Dermis blood vessel endothelial cell (primary cell): ENCODE measurements around the gene TGFBR3. TPM values are rescaled to one million over a fixed set of nuclear protein-coding genes. Genes with fewer than 3 reads are reported as not detected.
A peak's percentile ranks its signal among the peaks of the same experiment; 100 is the strongest.

ENCODE experiments used
- DNase-seq: peaks from one replicate; pipeline ENCODE4 v3.0.0; 2010
- total RNA-seq: library from RNA; depleted of rRNA; stranded (reverse); fragments of >200 nt; gene quantifications from 2 replicates; pipeline ENCODE4 v1.2.3, GENCODE V29; 2014

TGFBR3 gene
- total RNA-seq, 1 donor from 2014 or later: 33.2 TPM

DNA sequence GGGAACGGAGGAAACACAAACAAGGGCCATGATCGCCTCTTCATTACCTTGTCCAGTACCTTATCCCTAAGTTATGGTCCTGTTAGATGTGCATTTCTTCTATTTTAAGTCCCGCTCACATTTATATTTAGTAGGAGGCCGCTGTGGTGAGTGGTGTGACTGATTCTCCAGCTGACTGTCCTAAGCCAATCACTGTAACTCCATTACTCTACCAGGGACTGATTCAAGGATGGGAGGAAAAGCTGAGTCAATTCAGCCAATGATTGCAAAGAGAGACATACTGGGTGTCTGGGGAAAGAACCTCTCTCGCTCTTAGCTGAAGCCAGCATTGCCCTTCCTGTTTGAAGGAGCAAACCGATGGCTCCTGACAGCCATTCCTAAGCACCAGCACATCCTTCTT is 59.7 kb downstream of the TGFBR3 start:
- DNase-seq: no peak

- no peak for DNase-seq
Measured at GRCh38 chr1:91821126-91821868, 64.7 kb downstream of the TGFBR3 start.

DNA sequence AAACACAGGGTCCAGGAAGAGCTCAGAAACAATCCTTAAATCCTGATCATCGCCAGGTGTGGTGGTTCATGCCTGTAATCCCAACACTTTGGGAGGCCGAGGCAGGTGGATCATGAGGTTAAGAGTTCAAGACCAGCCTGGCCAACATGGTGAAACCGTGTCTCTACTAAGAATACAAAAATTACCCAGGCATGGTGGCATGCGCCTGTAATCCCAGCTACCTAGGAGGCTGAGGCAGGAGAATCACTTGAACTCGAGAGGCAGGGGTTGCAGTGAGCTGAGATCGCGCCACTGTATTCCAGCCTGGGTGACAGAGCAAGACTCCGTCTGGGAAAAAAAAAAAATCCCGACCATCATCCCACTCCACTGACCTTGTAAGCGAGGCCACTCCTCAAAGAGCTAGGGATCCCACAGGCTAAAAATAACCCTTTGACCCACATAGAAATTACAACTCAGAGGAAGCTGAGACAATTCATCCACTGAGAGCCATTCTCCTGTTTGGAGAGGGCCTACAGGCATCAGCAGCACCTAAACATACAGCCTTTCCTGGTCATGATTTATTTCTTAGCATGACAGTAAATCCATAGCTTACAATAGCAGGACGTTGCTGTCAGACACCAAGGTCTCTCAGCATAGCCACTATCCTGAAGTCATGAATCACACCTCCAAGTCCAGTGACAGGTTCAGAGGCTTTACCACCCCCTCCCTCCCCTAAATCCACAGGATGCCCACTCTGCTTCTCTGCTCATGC is 66.7 kb downstream of the TGFBR3 start:
- peak; percentile 30 for DNase-seq

GRCh38 chr1:91818713-91818975 is 67.3 kb downstream of the TGFBR3 start:
- no peak for DNase-seq

DNA sequence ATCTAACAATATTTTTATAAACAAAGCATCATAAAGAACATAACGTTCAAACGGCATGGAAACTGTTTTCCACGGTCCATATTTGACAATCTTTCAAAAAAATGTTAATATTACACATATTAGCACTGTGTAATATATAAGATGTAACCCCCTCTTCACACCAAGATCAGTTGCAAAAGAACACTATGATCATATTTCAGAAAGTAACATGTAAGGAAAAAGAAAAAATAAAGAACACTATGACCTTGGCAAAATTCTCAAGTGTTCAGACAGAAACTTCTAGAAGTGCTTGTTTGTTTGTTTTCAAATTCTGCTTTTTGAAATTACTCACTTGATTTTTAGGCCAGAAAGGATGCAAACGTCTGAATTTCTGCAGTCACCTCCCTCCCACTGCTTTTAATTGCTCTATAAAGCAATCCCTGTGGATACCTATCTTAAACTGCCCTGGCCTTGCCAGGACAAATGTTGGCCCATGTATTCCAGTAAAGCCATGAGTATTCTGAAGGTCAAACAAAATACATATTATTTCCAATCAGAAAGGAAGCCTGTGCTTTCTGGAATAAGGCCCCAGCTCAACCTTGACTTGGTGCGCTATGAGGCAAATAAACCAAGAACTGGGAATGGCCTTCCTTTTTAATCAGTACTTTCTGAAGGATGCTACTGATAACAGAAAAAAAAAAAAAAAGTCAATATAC is 68.6 kb downstream of the TGFBR3 start:
- no peak for DNase-seq

GRCh38 chr1:91816031-91816430 is 69.9 kb downstream of the TGFBR3 start:
- DNase-seq: no peak

DNA sequence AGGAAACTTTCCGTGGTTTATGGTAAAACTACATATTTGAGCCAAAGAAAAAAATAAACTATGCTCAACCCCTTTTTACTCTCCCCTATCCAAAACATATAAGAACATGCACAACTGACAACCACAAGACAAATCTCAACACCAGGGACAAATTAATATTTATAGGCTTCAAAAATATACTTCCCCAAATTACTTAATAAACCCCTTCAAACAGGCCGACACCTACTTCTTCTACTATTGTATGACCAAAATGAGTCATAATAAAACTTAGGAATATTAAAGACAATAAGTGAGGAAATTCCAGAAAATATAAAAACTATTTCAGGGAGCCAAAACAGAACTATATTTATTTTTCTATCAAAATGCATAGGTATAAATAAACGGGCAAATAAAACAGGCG is 71.5 kb downstream of the TGFBR3 start:
- peak; percentile 56 for DNase-seq

- DNase-seq: peak; percentile 26
Measured at GRCh38 chr1:91813813-91814212, 72.1 kb downstream of the TGFBR3 start.

DNA sequence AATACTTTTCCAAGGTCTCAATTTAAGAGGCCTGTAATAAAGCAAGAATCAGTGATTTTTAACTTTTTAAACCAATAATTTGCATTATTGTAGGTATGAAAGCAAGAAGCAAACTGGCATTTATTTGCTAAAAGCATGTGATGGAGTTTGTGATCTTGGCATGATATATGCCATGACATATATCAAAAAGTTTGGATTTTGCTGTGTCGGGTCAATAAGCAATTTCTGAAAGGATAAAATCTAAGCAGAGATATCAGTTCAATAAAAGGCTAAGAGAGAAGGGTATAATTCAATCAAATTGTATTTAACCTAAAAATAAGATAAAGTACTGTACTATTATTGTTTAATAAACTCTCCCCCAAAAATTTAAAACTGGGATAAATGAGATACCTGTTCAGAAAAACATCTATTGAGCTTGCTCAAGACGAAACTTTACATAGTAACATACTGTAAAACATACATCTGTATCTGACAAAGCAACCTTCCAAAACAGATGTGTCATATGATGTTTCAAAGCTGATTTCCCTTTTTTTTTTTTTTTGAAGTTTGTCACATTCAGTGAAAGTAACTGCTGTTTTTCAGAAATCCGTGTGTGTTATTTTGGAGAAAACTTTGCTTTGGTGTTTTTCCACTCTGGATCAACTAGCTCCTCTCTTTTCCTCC is 74.5 kb downstream of the TGFBR3 start:
- no peak for DNase-seq

DNA sequence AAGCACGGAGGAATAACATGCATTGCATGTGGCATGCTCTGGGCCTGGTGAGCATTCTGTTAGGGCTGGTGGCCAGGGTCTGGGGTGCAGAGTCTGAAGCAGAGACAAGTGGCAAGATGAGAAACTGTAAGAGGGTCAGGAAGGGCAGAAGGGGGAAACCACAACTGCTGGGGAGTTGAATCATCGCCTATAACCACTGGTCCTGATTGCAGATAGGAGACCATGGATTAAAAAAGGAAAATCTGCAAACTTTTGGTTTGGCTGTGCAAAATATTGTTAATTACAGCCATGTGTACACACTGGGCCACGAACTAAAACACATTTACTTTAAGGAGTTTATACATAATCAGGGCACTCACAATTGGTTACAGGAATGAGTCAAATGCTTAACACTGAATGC is 76.6 kb downstream of the TGFBR3 start:
- no peak for DNase-seq

DNA sequence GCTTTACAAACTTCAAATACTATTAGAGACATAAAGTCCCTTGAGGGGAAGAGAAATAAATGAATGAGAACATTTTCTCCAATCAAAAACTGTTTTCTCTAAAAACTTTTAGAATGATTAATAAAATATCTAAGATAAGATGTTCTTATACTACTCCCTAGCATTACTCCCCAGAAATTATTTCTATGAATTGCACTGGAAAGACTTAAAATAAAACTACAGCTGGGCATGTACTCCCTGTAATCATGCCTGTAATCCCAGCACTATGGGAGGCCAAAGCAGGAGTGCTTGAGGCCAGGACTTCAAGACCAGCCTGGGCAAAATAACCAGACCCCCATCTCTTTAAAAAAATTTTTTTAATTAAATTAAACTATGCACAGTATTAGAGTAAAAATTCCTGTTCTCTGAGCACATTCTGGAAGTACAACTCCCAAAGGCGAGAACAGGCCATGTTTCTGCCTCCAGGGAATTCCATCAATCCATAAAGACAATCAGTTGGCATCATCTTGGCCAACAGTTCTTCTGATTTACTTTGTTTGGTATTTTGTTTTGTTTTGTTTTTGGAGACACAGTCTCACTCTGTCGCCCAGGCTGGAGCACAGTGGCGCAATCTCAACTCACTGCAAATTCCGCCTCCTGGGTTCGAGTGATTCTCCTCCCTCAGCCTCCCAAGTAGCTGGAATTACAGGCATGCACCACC is 77.9 kb downstream of the TGFBR3 start:
- no peak for DNase-seq

GRCh38 chr1:91806769-91807700 is 78.9 kb downstream of the TGFBR3 start:
- peak; percentile 83 for DNase-seq

DNA sequence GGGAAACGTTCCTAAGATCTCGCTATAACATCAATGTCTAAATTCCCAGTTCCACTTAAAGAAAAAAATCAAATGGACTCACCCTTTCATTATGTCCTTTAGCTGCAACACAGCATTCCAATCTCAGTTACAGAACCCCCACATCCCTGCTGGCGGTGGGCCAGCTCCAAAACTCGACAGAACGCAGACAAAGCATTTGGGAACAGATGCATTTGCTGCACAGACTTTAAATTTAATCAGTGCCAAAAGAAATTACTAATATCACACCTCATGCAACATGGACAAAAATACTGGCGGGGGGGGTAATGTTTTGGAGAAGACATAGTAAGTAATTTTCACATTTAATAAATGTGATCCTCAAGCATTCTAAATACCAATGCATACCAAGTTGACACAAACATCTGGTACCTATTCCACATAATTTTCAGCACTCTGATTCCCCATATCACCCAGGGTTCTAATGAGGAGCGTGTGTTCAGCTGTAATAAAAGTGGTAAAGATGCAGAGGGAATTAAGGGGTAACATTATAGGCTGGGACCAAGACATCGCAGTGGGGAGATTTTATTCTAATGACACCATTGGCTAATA is 79.7 kb downstream of the TGFBR3 start:
- peak; percentile 34 for DNase-seq

GRCh38 chr1:91805311-91805801 is 80.6 kb downstream of the TGFBR3 start:
- no peak for DNase-seq

GRCh38 chr1:91804546-91805023 is 81.4 kb downstream of the TGFBR3 start:
- DNase-seq: no peak

- no peak for DNase-seq
Measured at GRCh38 chr1:91803847-91804545, 82.0 kb downstream of the TGFBR3 start.

DNA sequence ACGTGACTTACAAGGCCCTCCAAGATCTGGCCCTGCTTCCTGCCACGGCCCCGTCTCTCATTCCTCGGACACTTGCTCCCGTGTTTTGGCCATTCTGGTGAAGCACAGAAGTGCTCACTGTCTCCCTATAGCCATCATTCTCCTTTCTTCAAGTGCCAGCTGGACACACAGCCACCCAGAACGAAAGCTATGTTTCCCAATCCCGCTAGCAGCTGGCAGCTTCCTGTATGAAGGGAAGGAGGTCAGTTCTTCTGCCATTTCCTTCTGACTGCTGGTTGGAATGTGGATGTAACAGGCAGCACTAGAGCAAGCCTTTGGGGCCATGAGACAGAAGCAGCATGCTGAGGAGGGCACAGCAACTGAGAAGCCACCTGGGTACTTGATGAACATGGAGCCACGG is 82.8 kb downstream of the TGFBR3 start:
- DNase-seq: no peak

- DNase-seq: no peak
Measured at GRCh38 chr1:91801496-91802115, 84.3 kb downstream of the TGFBR3 start.

DNA sequence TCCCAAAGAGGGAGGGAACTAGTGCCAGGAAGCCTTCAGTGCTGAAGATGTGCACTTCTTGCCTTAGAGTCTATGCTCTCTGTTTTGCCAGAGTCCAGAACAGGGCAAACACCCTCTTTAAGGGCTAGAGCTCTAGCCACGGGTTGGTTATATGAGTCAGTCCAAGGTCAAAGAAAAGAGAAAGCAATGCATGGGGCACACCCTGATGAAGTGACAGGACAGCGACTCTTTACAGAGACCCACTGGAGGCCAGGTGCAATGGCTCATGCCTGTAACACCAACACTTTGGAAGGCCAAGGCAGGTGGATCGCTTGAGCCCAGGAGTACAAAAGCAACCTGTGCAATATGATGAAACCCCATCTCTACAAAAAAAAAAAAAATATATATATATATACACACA is 86.1 kb downstream of the TGFBR3 start:
- DNase-seq: no peak

GRCh38 chr1:91799159-91799558 is 86.8 kb downstream of the TGFBR3 start:
- no peak for DNase-seq
